NCI-H1092 treated with DMSO at 0.1 percent for 48 hours (cell line): ENCODE measurements around the gene DHX16.
"Not testable (repeated sequence)": the region's sequence is repeated elsewhere in the genome, so short reads cannot be mapped to it uniquely, and the experiment has no call there.

Source experiments
- DNase-seq: peaks from one replicate; lab custom pipeline; 2025; lab: John Stamatoyannopoulos, UW

Gene DHX16

DNA sequence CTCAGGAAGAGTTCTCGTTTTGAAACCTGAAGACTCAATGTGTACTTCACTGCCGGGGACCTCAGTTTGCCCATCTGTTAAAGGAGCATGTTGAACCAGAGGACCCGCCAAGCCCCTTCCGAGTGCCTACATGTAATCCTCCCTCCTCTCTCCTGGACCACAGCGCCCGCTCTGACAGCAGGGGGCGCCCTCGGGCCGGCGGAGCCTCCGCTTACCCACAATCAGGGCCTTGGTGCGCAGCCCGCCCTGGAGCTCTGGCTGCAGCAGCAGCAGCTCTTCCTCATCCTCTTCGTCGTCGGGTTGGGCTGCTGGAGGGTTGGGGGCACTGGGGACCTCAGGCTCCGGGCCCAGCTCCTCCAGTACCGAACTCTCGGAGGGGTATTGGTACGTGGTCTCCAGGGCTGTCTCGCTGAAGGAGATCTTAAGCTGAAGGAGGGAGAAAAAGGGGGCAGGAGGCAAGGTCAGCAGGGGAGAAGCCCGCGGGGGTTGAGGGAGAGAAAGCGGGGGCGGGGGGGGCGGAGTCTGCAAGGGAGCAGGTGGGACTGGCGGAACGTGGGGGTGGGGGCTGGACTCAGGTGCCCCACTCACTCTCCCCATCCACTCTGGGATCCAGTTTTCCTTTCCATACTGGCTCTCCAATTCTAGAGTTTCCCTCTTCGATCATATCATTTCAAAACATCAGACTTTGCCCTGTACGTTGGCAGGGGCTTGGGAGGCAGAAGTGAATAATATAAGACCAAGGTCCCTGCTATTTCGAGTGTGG lies 6.3 kb upstream of the DHX16 start:
- peak; percentile 30 for DNase-seq

DNA sequence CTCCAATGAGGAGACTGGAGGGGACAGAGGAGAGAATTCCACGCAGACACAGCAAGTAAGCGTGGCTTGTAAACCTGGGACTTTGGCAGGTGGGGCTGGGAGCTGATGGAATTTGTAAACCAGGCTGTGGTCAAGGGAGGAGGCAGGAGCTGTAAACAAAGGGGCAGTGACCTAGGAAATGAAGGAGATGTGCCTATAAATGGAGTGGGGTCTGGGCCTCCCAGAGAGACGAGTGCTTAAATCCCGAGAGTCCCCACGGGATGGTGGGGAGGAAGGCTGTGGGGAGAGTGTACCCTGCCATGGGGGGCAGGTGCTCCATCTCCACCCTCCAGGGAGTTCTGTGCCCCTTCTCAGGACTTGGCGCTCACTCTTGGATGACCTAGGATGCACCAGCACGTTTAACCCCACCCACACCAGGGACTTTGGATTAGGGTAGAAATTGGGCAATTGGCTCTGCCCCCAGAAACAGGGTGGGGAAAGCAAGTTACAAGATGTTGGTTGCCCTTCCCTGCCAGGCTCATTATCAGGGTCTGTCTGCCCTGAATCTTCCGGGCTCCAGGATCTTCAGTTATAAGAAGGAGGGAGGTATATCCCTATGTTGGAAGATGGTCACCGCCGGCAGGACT lies 4.0 kb upstream of the DHX16 start:
- no peak for DNase-seq

GRCh38 chr6:30670760-30671527 lies 1.9 kb downstream of the DHX16 start:
- no peak for DNase-seq

GRCh38 chr6:30666300-30666699 lies 6.5 kb downstream of the DHX16 start:
- not testable (repeated sequence) for DNase-seq

GRCh38 chr6:30664994-30665767 lies 7.6 kb downstream of the DHX16 start:
- DNase-seq, result no peak

DNA sequence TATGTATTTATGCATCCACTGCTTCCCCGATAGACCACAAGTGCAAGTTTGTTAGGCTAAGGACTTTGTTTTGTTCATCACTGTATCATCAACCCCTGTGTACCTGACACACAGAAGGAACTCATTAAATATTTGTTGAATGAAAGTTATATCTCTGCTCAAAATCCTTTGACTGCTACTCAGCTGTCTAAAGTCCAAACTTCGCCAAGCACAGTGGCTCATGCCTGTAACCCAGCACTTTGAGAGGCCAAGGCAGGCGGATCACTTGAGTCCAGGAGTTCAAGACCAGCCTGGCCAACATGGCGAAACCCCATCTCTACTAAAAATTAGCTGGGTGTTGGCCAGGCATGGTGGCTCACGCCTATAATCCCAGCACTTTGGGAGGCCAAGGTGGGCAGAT lies 14.9 kb downstream of the DHX16 start:
- not testable (repeated sequence) for DNase-seq

DNA sequence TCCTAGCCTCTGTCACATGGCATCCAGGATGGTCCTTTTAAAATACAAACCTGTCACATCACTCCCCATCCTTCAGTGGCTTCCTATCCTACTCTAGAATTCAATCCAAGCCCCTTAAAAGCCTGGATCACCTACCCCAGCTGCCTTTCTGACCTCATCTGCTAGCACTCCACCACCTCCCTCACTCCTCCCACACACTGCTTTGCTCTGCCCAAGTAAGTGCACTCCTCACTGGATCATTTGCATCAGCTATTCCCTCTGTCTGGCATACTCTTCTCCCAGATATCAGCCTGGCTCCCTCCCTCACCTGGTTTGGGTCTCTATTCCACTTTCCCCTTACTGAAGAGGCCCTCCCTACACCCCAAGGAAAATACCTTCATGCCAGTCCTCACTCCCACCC lies 15.4 kb downstream of the DHX16 start:
- DNase-seq, result no peak

DNA sequence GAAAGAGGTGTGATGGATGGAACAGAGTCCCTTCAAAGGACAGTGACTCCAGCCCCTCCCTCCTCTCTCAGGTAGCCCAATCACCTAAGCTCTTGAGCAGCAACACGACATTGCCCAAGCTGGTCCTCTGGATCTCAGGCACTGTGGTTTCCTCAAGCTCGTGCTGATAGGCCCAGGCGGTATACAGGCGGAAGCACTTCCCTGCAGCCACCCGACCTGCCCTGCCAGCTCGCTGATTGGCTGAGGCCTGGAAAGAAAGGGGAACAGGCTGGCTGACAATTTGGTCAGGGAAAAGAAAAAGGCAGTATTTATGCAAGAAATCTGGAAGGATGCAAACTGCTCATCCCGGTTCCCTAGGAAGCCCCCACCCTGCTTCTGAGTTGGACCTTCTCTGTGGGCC lies 16.3 kb downstream of the DHX16 start:
- no peak for DNase-seq

- DNase-seq, result no peak
These were observed 17.1 kb downstream of the DHX16 start for GRCh38 chr6:30655743-30656094.

DNA sequence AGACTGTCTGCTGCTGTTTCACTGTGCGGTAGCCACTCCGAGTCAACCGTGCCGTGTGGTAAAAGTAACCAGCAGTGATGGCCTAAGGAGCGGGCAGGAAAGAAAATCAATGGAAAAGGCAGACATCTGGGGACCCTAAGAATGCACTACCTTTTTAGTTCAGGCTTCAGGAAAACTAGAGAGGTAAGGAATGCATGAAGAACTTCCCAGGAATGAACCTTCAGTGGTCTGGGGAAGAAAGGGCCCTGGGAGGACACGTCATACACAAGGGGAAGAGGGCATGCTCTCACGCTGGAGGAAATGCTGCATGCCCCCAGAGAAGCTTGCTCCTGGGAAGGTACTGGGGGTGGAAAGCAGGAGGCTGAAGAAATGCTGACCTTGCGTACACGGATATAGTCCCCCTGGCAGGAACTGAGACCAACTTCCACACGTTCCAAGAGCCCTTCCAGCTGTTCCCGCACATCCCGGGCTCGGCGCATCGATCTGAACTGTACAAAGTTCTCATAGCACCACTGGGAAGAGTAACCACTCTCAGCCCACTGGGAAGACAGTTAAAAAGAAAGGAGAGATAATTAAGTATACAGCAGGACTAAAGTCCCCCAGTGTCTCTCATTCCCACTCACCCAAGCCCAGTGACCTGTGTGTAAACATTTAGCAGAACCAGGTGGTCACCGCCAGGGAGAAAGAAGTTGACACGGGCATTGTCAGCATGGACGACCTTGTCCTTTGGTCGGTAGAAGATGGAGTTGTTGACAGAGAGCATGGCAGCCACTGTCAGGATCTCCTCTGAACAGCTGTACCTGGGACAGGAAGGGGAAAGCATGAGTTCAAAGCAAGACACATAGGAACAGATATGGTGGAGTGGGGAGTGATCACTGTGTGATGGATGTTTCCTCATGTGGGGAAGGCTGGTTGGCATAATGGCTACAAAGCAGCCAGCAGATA lies 17.7 kb downstream of the DHX16 start:
- no peak for DNase-seq

GRCh38 chr6:30651143-30651542 lies 21.7 kb downstream of the DHX16 start:
- DNase-seq, result no peak

- DNase-seq, result peak; percentile 85
These were observed 25.3 kb downstream of the DHX16 start for GRCh38 chr6:30647242-30648116.

GRCh38 chr6:30646450-30647241 lies 26.2 kb downstream of the DHX16 start, which contains the start of gene C6orf136:
Gene C6orf136, plus strand, starts transcription at chr6:30647133. Its CDS starts 99 bp downstream, at chr6:30647232.
- peak; percentile 85 for DNase-seq

GRCh38 chr6:30645989-30646388 lies 26.8 kb downstream of the DHX16 start:
- DNase-seq, result no peak

- no peak for DNase-seq
These were observed 28.0 kb downstream of the DHX16 start for GRCh38 chr6:30644769-30645168.

- no peak for DNase-seq
These were observed 29.1 kb downstream of the DHX16 start for GRCh38 chr6:30643656-30644055.

DNA sequence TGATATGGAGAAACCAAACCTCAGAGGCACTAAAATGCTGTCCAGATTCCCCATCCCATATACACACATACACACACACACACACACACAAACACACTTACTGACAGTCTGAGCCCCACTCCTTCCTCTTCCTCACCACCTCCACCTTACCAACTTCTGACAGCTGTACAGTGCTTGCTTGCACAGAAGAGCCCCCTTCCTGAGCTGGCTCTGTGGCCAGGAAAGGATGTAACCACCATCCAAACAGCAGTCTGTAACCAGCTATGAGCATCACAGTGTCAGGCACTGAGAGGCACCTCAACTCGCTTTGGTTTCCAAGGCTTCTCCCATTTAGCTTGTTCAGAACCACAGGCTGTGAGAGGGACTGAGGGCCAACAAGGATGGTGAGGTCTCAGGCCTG lies 31.8 kb downstream of the DHX16 start:
- no peak for DNase-seq

DNA sequence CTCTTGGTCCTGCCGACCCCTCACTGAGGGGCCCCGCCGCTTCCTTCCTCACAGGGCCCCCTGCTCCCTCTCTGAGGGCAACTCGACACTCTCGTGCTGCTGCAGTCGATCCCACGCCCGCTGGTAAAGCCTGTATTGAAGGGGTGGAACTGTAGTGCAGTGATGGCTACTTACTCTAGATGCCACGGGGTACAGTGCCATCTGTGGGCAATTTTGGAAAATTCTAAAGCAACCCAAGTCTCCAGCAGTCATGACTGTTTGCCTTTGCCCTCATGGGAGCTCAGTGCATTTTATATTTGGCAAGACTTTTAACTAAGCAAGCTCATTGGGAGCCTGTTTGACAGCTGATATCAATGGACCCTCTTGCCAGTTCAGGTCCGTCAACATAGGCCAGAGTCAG lies 32.3 kb downstream of the DHX16 start:
- no peak for DNase-seq

DNA sequence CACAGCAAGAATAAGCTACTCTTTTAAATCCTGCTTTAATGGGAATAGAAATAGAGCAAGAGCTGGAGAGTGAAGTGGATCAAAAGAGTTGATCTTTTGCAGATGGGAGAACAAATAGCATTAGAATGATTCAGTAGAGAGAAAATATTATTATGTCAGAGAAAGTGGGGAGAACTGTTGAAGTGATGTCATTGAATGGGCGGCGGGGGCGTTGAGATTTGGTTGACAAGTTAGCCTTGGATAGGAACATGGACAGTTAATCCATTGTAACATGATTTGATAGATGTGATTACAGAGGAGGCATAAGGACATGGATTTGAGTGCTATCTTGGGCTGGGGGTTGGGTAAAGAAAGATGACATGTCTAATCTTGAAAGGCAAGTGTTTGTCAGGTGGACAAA lies 37.0 kb downstream of the DHX16 start:
- DNase-seq, result no peak
